Uterus (tissue), 4 donors: Measurements from ENCODE around the gene EIF5A. TPM values are rescaled to one million over a fixed set of nuclear protein-coding genes. Genes with fewer than 3 reads are reported as not detected.
"Not testable (repeated sequence)": the region's sequence is repeated elsewhere in the genome, so short reads cannot be mapped to it uniquely, and the experiment has no call there.

Source experiments
- DNase-seq, 2 donors: peaks; one replicate each; pipeline ENCODE4 v3.0.0-alpha.2; 2019 to 2020
- H3K27ac ChIP-seq, 2 donors: fragments of 200-600 bp; sonication (generic); 1 replicate in 1 of 2; 2 replicates in 1 of 2; pipeline ENCODE4 v1.5.1; 2016 to 2018
- H3K27me3 ChIP-seq, 2 donors: fragments of 200-600 bp; sonication (generic); one replicate each; pipeline ENCODE4 v1.5.1; 2018 to 2019; ENCODE audit warnings: control low read depth in 1 of 2
- H3K36me3 ChIP-seq, 2 donors: fragments of 200-600 bp; sonication (generic); one replicate each; pipeline ENCODE4 v1.5.1; 2019; ENCODE audit warnings: control low read depth in 1 of 2
- H3K4me1 ChIP-seq, 2 donors: fragments of 200-600 bp; sonication (generic); one replicate each; pipeline ENCODE4 v1.5.1; 2018 to 2019; ENCODE audit warnings: control low read depth in 1 of 2
- H3K4me3 ChIP-seq, 2 donors: fragments of 200-600 bp; sonication (generic); 1 replicate in 1 of 2; 2 replicates in 1 of 2; pipeline ENCODE4 v1.5.1; 2018 to 2019; ENCODE audit warnings: mild to moderate bottlenecking in 1 of 2
- H3K9me3 ChIP-seq, 2 donors: fragments of 200-600 bp; sonication (generic); one replicate each; pipeline ENCODE4 v1.5.1; 2019; ENCODE audit warnings: control low read depth in 1 of 2
- POLR2A ChIP-seq, 2 donors: fragments of 450-650 bp; IDR thresholded peaks; one replicate each; pipeline ENCODE4 v1.6.1; 2016; ENCODE audit warnings: antibody characterized with exemption in 2 of 2, mild to moderate bottlenecking in 1 of 2, moderate library complexity in 1 of 2
- intact Hi-C: fragments of 100-400 bp; cut with DNase I; formaldehyde crosslinking; loops from one replicate; pipeline ENCODE4 v1.15.1; 2023; ENCODE audit warnings: low total_unique reads
- total RNA-seq, 4 donors: library from RNA; depleted of rRNA in 3 of 4; stranded (reverse); fragments of >200 nt in 3 of 4; gene quantifications; one replicate each; pipeline versions ENCODE4 v1.1.0 to v1.2.4, GENCODE V29; 2014 to 2023
- TF ChIP-seq, protein P1 (sequence below), 4 experiments: fragments of 200-600 bp in 2 of 4; fragments of 450-650 bp in 2 of 4; sonication (generic) in 2 of 4; IDR thresholded peaks; one replicate each; pipeline ENCODE4 v1.5.1; 2016 to 2019; ENCODE audit warnings: antibody characterized with exemption in 4 of 4, mild to moderate bottlenecking in 2 of 4, moderate library complexity in 1 of 4
- donor health status: DM: yes; HTN: yes; CAD: no.

EIF5A gene
- total RNA-seq, 4 donors from 2014 or later, result 75.3 to 219 (median 198) TPM

DNA sequence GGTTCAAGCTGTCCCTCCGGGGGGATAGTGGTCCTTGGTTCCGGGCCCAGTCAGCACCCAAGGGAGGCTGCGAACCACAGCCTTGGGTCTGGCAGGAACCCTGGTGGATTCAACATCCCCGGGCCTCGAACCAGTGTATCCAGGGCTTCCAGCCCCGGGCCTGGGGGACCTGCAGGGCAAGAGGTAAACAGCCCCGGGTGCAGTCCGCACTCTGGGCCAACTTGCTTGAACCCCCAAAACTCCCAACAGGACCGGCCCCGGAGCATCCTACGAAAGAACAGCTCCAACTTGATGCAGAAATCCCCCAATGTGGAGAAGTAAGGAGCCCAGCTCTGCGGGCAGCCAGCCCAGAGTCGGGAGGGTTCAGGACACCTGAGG lies 23.2 kb downstream of the EIF5A start:
- H3K27me3 ChIP-seq, result no peaks in the 10 kb centered on the region
- DNase-seq, result no peak
- H3K4me3 ChIP-seq, result peak overlapping the region; percentile 57 to 65
- peak overlapping the region; percentile 88 to 95 for H3K27ac ChIP-seq
- no peaks in the 10 kb centered on the region for H3K9me3 ChIP-seq
- intact Hi-C loops, result no loop called here
- H3K4me1 ChIP-seq, result no peaks in the 10 kb centered on the region
- TF ChIP-seq POLR2A (IDR thresholded peaks at IDR 0.05), result no peak
- TF ChIP-seq, protein P1, sequence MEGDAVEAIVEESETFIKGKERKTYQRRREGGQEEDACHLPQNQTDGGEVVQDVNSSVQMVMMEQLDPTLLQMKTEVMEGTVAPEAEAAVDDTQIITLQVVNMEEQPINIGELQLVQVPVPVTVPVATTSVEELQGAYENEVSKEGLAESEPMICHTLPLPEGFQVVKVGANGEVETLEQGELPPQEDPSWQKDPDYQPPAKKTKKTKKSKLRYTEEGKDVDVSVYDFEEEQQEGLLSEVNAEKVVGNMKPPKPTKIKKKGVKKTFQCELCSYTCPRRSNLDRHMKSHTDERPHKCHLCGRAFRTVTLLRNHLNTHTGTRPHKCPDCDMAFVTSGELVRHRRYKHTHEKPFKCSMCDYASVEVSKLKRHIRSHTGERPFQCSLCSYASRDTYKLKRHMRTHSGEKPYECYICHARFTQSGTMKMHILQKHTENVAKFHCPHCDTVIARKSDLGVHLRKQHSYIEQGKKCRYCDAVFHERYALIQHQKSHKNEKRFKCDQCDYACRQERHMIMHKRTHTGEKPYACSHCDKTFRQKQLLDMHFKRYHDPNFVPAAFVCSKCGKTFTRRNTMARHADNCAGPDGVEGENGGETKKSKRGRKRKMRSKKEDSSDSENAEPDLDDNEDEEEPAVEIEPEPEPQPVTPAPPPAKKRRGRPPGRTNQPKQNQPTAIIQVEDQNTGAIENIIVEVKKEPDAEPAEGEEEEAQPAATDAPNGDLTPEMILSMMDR (IDR thresholded peaks at IDR 0.05), result no peak
- H3K36me3 ChIP-seq, result no peaks in the 10 kb centered on the region

GRCh38 chr17:7332111-7332510 lies 24.7 kb downstream of the EIF5A start:
- no peaks in the 10 kb centered on the region for H3K36me3 ChIP-seq
- no peaks in the 10 kb centered on the region for H3K4me1 ChIP-seq
- DNase-seq, result no peak
- H3K27me3 ChIP-seq, result no peaks in the 10 kb centered on the region
- intact Hi-C loops, result no loop called here
- H3K4me3 ChIP-seq, result no peak overlapping the region
- no peaks in the 10 kb centered on the region for H3K9me3 ChIP-seq
- TF ChIP-seq, protein P1 (IDR thresholded peaks at IDR 0.05), result no peak
- TF ChIP-seq POLR2A (IDR thresholded peaks at IDR 0.05), result no peak
- peak overlapping the region; percentile 9 to 34 for H3K27ac ChIP-seq

DNA sequence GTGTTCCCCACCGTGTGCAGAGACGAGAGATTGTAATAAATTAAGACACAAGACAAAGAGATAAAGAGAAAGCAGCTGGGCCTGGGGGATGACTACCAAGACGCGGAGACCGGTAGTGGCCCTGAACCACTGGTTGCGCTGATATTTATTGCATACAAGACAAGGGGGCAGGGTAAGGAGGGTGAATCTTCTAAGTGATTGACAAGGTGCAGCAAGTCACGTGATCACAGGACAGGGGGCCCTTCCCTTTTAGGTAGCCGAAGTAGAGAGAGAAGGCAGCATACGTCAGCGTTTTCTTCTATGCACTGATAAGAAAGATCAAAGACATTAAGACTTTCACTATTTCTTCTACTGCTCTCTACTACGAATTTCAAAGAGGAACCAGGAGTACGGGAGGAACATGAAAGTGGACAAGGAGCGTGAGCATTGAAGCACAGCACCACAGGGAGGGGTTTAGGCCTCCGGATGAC lies 25.2 kb downstream of the EIF5A start:
- H3K9me3 ChIP-seq, intact Hi-C loops, H3K4me1 ChIP-seq, H3K27me3 ChIP-seq, H3K36me3 ChIP-seq, H3K4me3 ChIP-seq: not testable (repeated sequence)
- peak overlapping the region; percentile 9 to 34 for H3K27ac ChIP-seq
- DNase-seq, result peak in 1 of 2 donors; percentile 26

- no peaks in the 10 kb centered on the region for H3K36me3 ChIP-seq
- DNase-seq, result peak in 1 of 2 donors; percentile 13
- no peaks in the 10 kb centered on the region for H3K27me3 ChIP-seq
- H3K27ac ChIP-seq, result no peak overlapping the region
- TF ChIP-seq, protein P1 (IDR thresholded peaks at IDR 0.05), result no peak
- TF ChIP-seq POLR2A (IDR thresholded peaks at IDR 0.05), result no peak
- intact Hi-C loops, result no loop called here
- H3K9me3 ChIP-seq, result no peaks in the 10 kb centered on the region
- H3K4me3 ChIP-seq, result no peak overlapping the region
- H3K4me1 ChIP-seq, result no peaks in the 10 kb centered on the region
Observed at GRCh38 chr17:7334938-7335538, 27.6 kb downstream of the EIF5A start.

DNA sequence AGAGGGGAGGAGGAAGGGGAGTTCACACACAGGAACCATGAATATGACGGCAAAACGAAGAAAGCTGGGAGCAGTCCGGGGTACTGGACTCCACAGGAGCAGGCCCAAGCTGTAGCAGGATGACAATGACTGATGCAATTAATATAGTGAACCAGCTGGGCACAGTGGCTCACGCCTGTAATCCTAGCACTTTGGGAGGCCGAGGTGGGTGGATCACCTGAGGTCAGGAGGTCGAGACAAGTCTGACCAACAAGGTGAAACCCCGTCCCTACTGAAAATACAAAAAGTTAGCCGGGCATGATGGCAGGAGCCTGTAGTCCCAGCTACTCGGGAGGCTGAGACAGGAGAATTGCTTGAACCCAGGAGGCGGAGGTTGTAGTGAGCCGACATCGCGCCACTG lies 28.3 kb downstream of the EIF5A start:
- H3K4me3 ChIP-seq, H3K4me1 ChIP-seq, H3K27ac ChIP-seq, H3K9me3 ChIP-seq, H3K36me3 ChIP-seq, intact Hi-C loops, DNase-seq, H3K27me3 ChIP-seq: not testable (repeated sequence)

GRCh38 chr17:7336240-7337175 lies 29.1 kb downstream of the EIF5A start, which contains the start of gene ACAP1:
TSS of gene ACAP1 (plus strand) at chr17:7336529. CDS start at chr17:7336735, 206 bp downstream.
- Histone ChIP-seq H3K27me3 (no peaks in the 10 kb centered on the region), H3K4me1 (no peaks in the 10 kb centered on the region), H3K9me3 (no peaks in the 10 kb centered on the region), H3K4me3 (no peak within 1 kb of the TSS), H3K36me3 (no peaks in the 10 kb centered on the region), H3K27ac (no peak within 1 kb of the TSS)
- TF ChIP-seq, protein P1 (IDR thresholded peaks at IDR 0.05), result no peak
- DNase-seq, result no peak
- intact Hi-C loops, result no loop called here

GRCh38 chr17:7337600-7337999 lies 30.2 kb downstream of the EIF5A start:
- H3K9me3 ChIP-seq, DNase-seq, H3K36me3 ChIP-seq, H3K4me3 ChIP-seq, H3K27ac ChIP-seq, intact Hi-C loops, H3K27me3 ChIP-seq, H3K4me1 ChIP-seq: not testable (repeated sequence)
